ENCODE results near the gene TCIRG1.

TCIRG1 gene

GRCh38 chr11:68012843-68013610 is 25.8 kb upstream of the TCIRG1 start:
- Mint-ChIP-seq H3K4me3 (no peak overlapping the region), H3K9me3 (no peaks in the 10 kb centered on the region), H3K27ac (no peak overlapping the region), H3K27me3 (no peaks in the 10 kb centered on the region), H3K4me1 (peaks cover 10% of the 10 kb centered on the region), H3K36me3 (no peaks in the 10 kb centered on the region)

GRCh38 chr11:68013611-68014156 is 25.1 kb upstream of the TCIRG1 start:
- no peaks in the 10 kb centered on the region for H3K36me3 Mint-ChIP-seq
- H3K27me3 Mint-ChIP-seq, result no peaks in the 10 kb centered on the region
- peaks cover 9% of the 10 kb centered on the region for H3K4me1 Mint-ChIP-seq
- no peak overlapping the region for H3K4me3 Mint-ChIP-seq
- H3K9me3 Mint-ChIP-seq, result no peaks in the 10 kb centered on the region
- H3K27ac Mint-ChIP-seq, result no peak overlapping the region

- Mint-ChIP-seq H3K27me3 (no peaks in the 10 kb centered on the region), H3K4me1 (peaks cover 4% of the 10 kb centered on the region), H3K27ac (no peak overlapping the region), H3K36me3 (no peaks in the 10 kb centered on the region), H3K9me3 (no peaks in the 10 kb centered on the region), H3K4me3 (no peak overlapping the region)
These were observed 24.5 kb upstream of the TCIRG1 start for GRCh38 chr11:68014157-68014946.

- Mint-ChIP-seq H3K4me1 (no peaks in the 10 kb centered on the region), H3K36me3 (no peaks in the 10 kb centered on the region), H3K27ac (no peak overlapping the region), H3K4me3 (no peak overlapping the region), H3K9me3 (no peaks in the 10 kb centered on the region), H3K27me3 (no peaks in the 10 kb centered on the region)
These were observed 23.8 kb upstream of the TCIRG1 start for GRCh38 chr11:68014947-68015447.

- no peaks in the 10 kb centered on the region for H3K4me1 Mint-ChIP-seq
- no peaks in the 10 kb centered on the region for H3K36me3 Mint-ChIP-seq
- no peaks in the 10 kb centered on the region for H3K27me3 Mint-ChIP-seq
- no peak overlapping the region for H3K4me3 Mint-ChIP-seq
- no peaks in the 10 kb centered on the region for H3K9me3 Mint-ChIP-seq
- H3K27ac Mint-ChIP-seq, result no peak overlapping the region
These were observed 23.4 kb upstream of the TCIRG1 start for GRCh38 chr11:68015467-68015866.

- Mint-ChIP-seq H3K4me3 (no peak overlapping the region), H3K9me3 (no peaks in the 10 kb centered on the region), H3K27me3 (no peaks in the 10 kb centered on the region), H3K36me3 (no peaks in the 10 kb centered on the region), H3K4me1 (no peaks in the 10 kb centered on the region), H3K27ac (no peak overlapping the region)
These were observed 22.5 kb upstream of the TCIRG1 start for GRCh38 chr11:68016161-68016903.

GRCh38 chr11:68016904-68017817 is 21.7 kb upstream of the TCIRG1 start:
- no peak overlapping the region for H3K27ac Mint-ChIP-seq

GRCh38 chr11:68017980-68018729 is 20.7 kb upstream of the TCIRG1 start:
- Mint-ChIP-seq H3K27ac (no peak overlapping the region), H3K36me3 (no peaks in the 10 kb centered on the region), H3K27me3 (no peaks in the 10 kb centered on the region), H3K4me1 (no peaks in the 10 kb centered on the region), H3K9me3 (no peaks in the 10 kb centered on the region), H3K4me3 (no peak overlapping the region)

More at GRCh38 chr11:68016904-68017817, 21.7 kb upstream of the TCIRG1 start:
- H3K9me3 Mint-ChIP-seq, result no peaks in the 10 kb centered on the region
- H3K4me1 Mint-ChIP-seq, result no peaks in the 10 kb centered on the region
- H3K27me3 Mint-ChIP-seq, result no peaks in the 10 kb centered on the region
- H3K36me3 Mint-ChIP-seq, result no peaks in the 10 kb centered on the region
- no peak overlapping the region for H3K4me3 Mint-ChIP-seq

GRCh38 chr11:68018730-68019190 is 20.1 kb upstream of the TCIRG1 start:
- no peaks in the 10 kb centered on the region for H3K36me3 Mint-ChIP-seq
- no peak overlapping the region for H3K27ac Mint-ChIP-seq
- no peaks in the 10 kb centered on the region for H3K9me3 Mint-ChIP-seq
- H3K4me3 Mint-ChIP-seq, result no peak overlapping the region
- H3K4me1 Mint-ChIP-seq, result no peaks in the 10 kb centered on the region
- H3K27me3 Mint-ChIP-seq, result no peaks in the 10 kb centered on the region

GRCh38 chr11:68019486-68019885 is 19.3 kb upstream of the TCIRG1 start:
- Mint-ChIP-seq H3K27ac (no peak overlapping the region), H3K4me3 (no peak overlapping the region), H3K4me1 (no peaks in the 10 kb centered on the region), H3K36me3 (no peaks in the 10 kb centered on the region), H3K27me3 (no peaks in the 10 kb centered on the region), H3K9me3 (no peaks in the 10 kb centered on the region)

GRCh38 chr11:68020575-68020974 is 18.2 kb upstream of the TCIRG1 start:
- no peak overlapping the region for H3K4me3 Mint-ChIP-seq
- H3K4me1 Mint-ChIP-seq, result no peaks in the 10 kb centered on the region
- peak overlapping the region; percentile 41 for H3K27ac Mint-ChIP-seq
- peaks cover 4% of the 10 kb centered on the region for H3K36me3 Mint-ChIP-seq
- H3K9me3 Mint-ChIP-seq, result no peaks in the 10 kb centered on the region
- H3K27me3 Mint-ChIP-seq, result no peaks in the 10 kb centered on the region

- no peak overlapping the region for H3K4me3 Mint-ChIP-seq
- no peaks in the 10 kb centered on the region for H3K4me1 Mint-ChIP-seq
- peaks cover 5% of the 10 kb centered on the region for H3K36me3 Mint-ChIP-seq
- H3K27me3 Mint-ChIP-seq, result no peaks in the 10 kb centered on the region
- H3K9me3 Mint-ChIP-seq, result no peaks in the 10 kb centered on the region
- no peak overlapping the region for H3K27ac Mint-ChIP-seq
These were observed 17.5 kb upstream of the TCIRG1 start for GRCh38 chr11:68021167-68021787.

- no peak overlapping the region for H3K27ac Mint-ChIP-seq
- no peaks in the 10 kb centered on the region for H3K27me3 Mint-ChIP-seq
- H3K4me3 Mint-ChIP-seq, result no peak overlapping the region
- peaks cover 5% of the 10 kb centered on the region for H3K36me3 Mint-ChIP-seq
- H3K9me3 Mint-ChIP-seq, result no peaks in the 10 kb centered on the region
- no peaks in the 10 kb centered on the region for H3K4me1 Mint-ChIP-seq
These were observed 16.3 kb upstream of the TCIRG1 start for GRCh38 chr11:68022531-68022930.

GRCh38 chr11:68024508-68024907 is 14.3 kb upstream of the TCIRG1 start:
- no peaks in the 10 kb centered on the region for H3K27me3 Mint-ChIP-seq
- no peak overlapping the region for H3K4me3 Mint-ChIP-seq
- H3K27ac Mint-ChIP-seq, result no peak overlapping the region
- H3K4me1 Mint-ChIP-seq, result peaks cover 8% of the 10 kb centered on the region
- no peaks in the 10 kb centered on the region for H3K9me3 Mint-ChIP-seq
- peaks cover 5% of the 10 kb centered on the region for H3K36me3 Mint-ChIP-seq

Data from activated naive CD4-positive, alpha-beta T cell treated with anti-CD3 and anti-CD28 coated beads, Interleukin-2, amount 50 U/mL, for 24 hours (primary cell).